ENCODE data around the gene LHFPL3. TPM values are rescaled to one million over a fixed set of nuclear protein-coding genes. Genes with fewer than 3 reads are reported as not detected.

The LHFPL3 gene
- total and polyA plus RNA-seq, 2 donors (not counting 3 experiments of a cell fraction or from before 2014, with no cell fraction given): not detected

GRCh38 chr7:104891949-104892348 lies 563.5 kb downstream of the LHFPL3 start:
- dilution Hi-C loops (cut with MboI; ENCODE audit: extremely low pct_ligation_motif_present, low sequenced_read_pairs): no loop called here
- no peaks in the 10 kb centered on the region for H4K20me1 ChIP-seq (replicated peaks; ENCODE audit: control insufficient read depth, extremely low read depth, insufficient read depth, low read length)

GRCh38 chr7:104894314-104894713 lies 565.9 kb downstream of the LHFPL3 start:
- DNase-seq (ENCODE audit: low read depth, low spot score) (no peak), FAIRE-seq (no peak)
- ChIA-PET POLR2A (no interaction called here), CTCF (interaction anchor here (1.2 kb wide), 1 partner anchor 11 kb away, joined by 5 read pairs; no protein-coding TSS in a partner anchor)
- no peaks in the 10 kb centered on the region for H3K9me1 ChIP-seq (replicated peaks; ENCODE audit: control insufficient read depth, extremely low read depth, insufficient read depth, low read length)
- no peaks in the 10 kb centered on the region for H3K27me3 ChIP-seq (ENCODE audit: control insufficient read depth in 2 of 2, insufficient read depth in 2 of 2, low read length in 2 of 2)
- H3K4me2 ChIP-seq (ENCODE audit: insufficient read depth, low read length): no peak overlapping the region
- dilution Hi-C loops (cut with MboI; ENCODE audit: extremely low pct_ligation_motif_present, low sequenced_read_pairs): no loop called here
- no peak overlapping the region for H2AFZ ChIP-seq (ENCODE audit: low read depth, low read length)
- H4K20me1 ChIP-seq (replicated peaks; ENCODE audit: control insufficient read depth, extremely low read depth, insufficient read depth, low read length): no peaks in the 10 kb centered on the region
- H3K79me2 ChIP-seq (ENCODE audit: control insufficient read depth, insufficient read depth, low read length): no peaks in the 10 kb centered on the region
- TF ChIP-seq GATA2 (IDR thresholded peaks at IDR 0.05; ENCODE audit: insufficient read depth, insufficient read length, low read depth, low read length): no peak
- TF ChIP-seq, protein P1, sequence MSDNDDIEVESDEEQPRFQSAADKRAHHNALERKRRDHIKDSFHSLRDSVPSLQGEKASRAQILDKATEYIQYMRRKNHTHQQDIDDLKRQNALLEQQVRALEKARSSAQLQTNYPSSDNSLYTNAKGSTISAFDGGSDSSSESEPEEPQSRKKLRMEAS (IDR thresholded peaks at IDR 0.05; ENCODE audit: insufficient read depth, insufficient read length): no peak
- no peak for TF ChIP-seq JUN (IDR thresholded peaks at IDR 0.05; ENCODE audit: borderline replicate concordance, insufficient read depth, insufficient read length, low read depth)
- no peak for TF ChIP-seq EZH2 (IDR thresholded peaks at IDR 0.05; ENCODE audit: borderline replicate concordance, low read depth, low read length, severe bottlenecking)
- TF ChIP-seq, protein P2, sequence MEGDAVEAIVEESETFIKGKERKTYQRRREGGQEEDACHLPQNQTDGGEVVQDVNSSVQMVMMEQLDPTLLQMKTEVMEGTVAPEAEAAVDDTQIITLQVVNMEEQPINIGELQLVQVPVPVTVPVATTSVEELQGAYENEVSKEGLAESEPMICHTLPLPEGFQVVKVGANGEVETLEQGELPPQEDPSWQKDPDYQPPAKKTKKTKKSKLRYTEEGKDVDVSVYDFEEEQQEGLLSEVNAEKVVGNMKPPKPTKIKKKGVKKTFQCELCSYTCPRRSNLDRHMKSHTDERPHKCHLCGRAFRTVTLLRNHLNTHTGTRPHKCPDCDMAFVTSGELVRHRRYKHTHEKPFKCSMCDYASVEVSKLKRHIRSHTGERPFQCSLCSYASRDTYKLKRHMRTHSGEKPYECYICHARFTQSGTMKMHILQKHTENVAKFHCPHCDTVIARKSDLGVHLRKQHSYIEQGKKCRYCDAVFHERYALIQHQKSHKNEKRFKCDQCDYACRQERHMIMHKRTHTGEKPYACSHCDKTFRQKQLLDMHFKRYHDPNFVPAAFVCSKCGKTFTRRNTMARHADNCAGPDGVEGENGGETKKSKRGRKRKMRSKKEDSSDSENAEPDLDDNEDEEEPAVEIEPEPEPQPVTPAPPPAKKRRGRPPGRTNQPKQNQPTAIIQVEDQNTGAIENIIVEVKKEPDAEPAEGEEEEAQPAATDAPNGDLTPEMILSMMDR (IDR thresholded peaks at IDR 0.05; ENCODE audit: extremely low read depth in 1 of 2, insufficient read depth in 1 of 2, low read depth in 1 of 2, low read length in 2 of 2): no peak
- no peak for TF ChIP-seq FOS (IDR thresholded peaks at IDR 0.05; ENCODE audit: borderline replicate concordance, insufficient read depth, low read length)
- TF ChIP-seq MYC (IDR thresholded peaks at IDR 0.05; ENCODE audit: low read depth, low read length): no peak
- TF ChIP-seq POLR2A (IDR thresholded peaks at IDR 0.05; ENCODE audit: low read depth, low read length): no peak
- TF ChIP-seq POLR2AphosphoS5 (IDR thresholded peaks at IDR 0.05; ENCODE audit: insufficient read depth, low read depth, low read length): no peak
- H3K36me3 ChIP-seq (ENCODE audit: control insufficient read depth in 2 of 2, extremely low read depth in 1 of 2, insufficient read depth in 2 of 2, low read length in 2 of 2): no peaks in the 10 kb centered on the region
- intact Hi-C loops (cut with micrococcal nuclease): no loop called here
- no peak overlapping the region for H3K27ac ChIP-seq (ENCODE audit: insufficient read depth, low read depth, low read length)
- H3K4me1 ChIP-seq (ENCODE audit: control insufficient read depth, extremely low read depth, insufficient read depth, low read length): no peaks in the 10 kb centered on the region
- no TSS peak for BruUV-seq (replicated peaks)
- no peaks in the 10 kb centered on the region for H3K9me3 ChIP-seq (replicated peaks; ENCODE audit: control insufficient read depth, insufficient read depth, low read length)
- no peak overlapping the region for H3K4me3 ChIP-seq (replicated peaks in 1 of 3; ENCODE audit: insufficient read depth in 1 of 3, low read depth in 1 of 3, low read length in 3 of 3)
- no peak overlapping the region for H3K9ac ChIP-seq (replicated peaks; ENCODE audit: extremely low read depth, insufficient read depth, low read length)

More at GRCh38 chr7:104891949-104892348, 563.5 kb downstream of the LHFPL3 start:
- Histone ChIP-seq H3K9me1 (replicated peaks; ENCODE audit: control insufficient read depth, extremely low read depth, insufficient read depth, low read length) (no peaks in the 10 kb centered on the region), H3K4me3 (replicated peaks in 1 of 3; ENCODE audit: insufficient read depth in 1 of 3, low read depth in 1 of 3, low read length in 3 of 3) (no peak overlapping the region), H3K4me1 (ENCODE audit: control insufficient read depth, extremely low read depth, insufficient read depth, low read length) (no peaks in the 10 kb centered on the region), H3K4me2 (ENCODE audit: insufficient read depth, low read length) (no peak overlapping the region), H3K36me3 (ENCODE audit: control insufficient read depth in 2 of 2, extremely low read depth in 1 of 2, insufficient read depth in 2 of 2, low read length in 2 of 2) (no peaks in the 10 kb centered on the region), H3K9me3 (replicated peaks; ENCODE audit: control insufficient read depth, insufficient read depth, low read length) (no peaks in the 10 kb centered on the region), H3K79me2 (ENCODE audit: control insufficient read depth, insufficient read depth, low read length) (no peaks in the 10 kb centered on the region), H3K27ac (ENCODE audit: insufficient read depth, low read depth, low read length) (no peak overlapping the region), H2AFZ (ENCODE audit: low read depth, low read length) (no peak overlapping the region), H3K9ac (replicated peaks; ENCODE audit: extremely low read depth, insufficient read depth, low read length) (no peak overlapping the region), H3K27me3 (ENCODE audit: control insufficient read depth in 2 of 2, insufficient read depth in 2 of 2, low read length in 2 of 2) (peaks cover 2 to 3% of the 10 kb centered on the region in 2 experiments)
- TF ChIP-seq, protein P2 (IDR thresholded peaks at IDR 0.05; ENCODE audit: extremely low read depth in 1 of 2, insufficient read depth in 1 of 2, low read depth in 1 of 2, low read length in 2 of 2): no peak
- TF ChIP-seq, protein P1 (IDR thresholded peaks at IDR 0.05; ENCODE audit: insufficient read depth, insufficient read length): no peak
- no peak for TF ChIP-seq POLR2A (IDR thresholded peaks at IDR 0.05; ENCODE audit: low read depth, low read length)
- no TSS peak for BruUV-seq (replicated peaks)
- intact Hi-C loops (cut with micrococcal nuclease): no loop called here
- DNase-seq (ENCODE audit: low read depth, low spot score): no peak
- no peak for FAIRE-seq
- ChIA-PET CTCF (interaction anchor here (1.0 to 1.7 kb wide), 3 partner anchors 8 to 26 kb away, joined by 3 to 17 read pairs (median 3); no protein-coding TSS in a partner anchor), POLR2A (no interaction called here)

Measured in endothelial cell of umbilical vein (primary cell).